GM19372 (cell line): ENCODE measurements around the gene MCHR1.

Source experiments
- ATAC-seq: cut with Tn5 transposase; IDR thresholded peaks from one replicate; pipeline ENCODE4 v1.9.1; 2021; ENCODE audit warnings: mild to moderate bottlenecking, low read depth, moderate library complexity; ENCODE audit not compliant: unreplicated experiment

MCHR1 gene, protein sequence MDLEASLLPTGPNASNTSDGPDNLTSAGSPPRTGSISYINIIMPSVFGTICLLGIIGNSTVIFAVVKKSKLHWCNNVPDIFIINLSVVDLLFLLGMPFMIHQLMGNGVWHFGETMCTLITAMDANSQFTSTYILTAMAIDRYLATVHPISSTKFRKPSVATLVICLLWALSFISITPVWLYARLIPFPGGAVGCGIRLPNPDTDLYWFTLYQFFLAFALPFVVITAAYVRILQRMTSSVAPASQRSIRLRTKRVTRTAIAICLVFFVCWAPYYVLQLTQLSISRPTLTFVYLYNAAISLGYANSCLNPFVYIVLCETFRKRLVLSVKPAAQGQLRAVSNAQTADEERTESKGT

DNA sequence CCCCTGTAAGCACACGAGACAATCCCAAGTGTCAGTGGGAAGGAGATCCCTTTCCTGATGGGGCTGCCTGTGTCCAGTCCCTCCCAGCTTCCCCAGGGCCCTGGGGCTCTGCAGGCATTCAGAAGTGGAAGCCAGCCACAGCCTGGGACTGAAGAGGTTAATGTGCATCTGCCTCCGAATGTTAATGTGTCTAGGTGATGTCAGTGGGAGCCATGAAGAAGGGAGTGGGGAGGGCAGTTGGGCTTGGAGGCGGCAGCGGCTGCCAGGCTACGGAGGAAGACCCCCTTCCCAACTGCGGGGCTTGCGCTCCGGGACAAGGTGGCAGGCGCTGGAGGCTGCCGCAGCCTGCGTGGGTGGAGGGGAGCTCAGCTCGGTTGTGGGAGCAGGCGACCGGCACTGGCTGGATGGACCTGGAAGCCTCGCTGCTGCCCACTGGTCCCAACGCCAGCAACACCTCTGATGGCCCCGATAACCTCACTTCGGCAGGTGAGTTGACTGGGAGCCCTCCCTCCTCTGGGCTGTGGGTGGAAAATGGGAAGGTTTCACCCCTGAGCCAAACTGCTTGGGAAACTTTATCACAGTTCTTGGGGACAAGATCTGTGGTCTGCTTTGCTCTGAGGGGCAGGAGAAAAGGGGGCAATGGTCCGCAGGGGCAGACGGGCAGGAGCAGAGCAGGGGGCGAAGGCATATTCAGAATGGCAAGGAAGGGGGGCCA is at the start of gene MCHR1:
Gene MCHR1 (plus strand): TSS at position 236 of the 715 bp plus-strand sequence. CDS start 169 bp downstream, at position 405.
- ATAC-seq = no peak

DNA sequence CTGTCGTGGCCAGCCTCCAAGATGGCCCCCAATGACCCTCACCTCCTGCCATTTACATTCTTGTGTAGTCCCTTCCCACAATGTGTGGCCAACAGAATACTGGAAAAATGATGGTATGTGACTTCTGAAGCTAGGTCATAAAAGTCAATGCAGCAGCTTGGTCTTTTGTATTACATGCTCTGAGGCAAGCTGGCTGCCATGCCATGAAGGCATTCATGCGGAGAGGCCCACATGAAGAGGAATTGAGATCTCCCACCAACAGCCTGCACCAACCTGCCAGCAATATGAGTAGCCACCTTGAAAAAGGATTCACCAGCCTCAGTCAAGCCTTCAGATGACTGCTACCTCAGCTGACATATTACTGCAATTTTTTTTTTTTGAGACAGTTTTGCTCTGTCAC is 47.4 kb upstream of the MCHR1 start:
- no peak for ATAC-seq

DNA sequence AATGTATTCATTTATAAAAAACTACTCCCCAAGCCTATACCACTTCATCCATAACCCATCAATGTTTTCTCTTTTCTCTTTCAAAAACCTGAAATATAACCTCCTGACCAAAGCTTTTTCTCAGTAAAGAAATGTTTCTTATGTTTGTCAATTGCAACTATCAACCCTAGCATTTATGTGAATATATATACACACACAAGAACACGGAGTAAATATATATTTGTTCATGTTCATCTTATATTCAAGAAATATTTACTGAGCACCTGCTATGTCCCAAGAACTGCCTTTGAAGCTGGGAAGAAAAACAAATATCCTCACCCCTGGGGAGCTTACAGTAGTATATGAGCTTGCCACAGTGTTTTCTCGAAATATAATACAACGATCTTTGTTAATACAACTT is 46.2 kb upstream of the MCHR1 start:
- ATAC-seq = no peak

DNA sequence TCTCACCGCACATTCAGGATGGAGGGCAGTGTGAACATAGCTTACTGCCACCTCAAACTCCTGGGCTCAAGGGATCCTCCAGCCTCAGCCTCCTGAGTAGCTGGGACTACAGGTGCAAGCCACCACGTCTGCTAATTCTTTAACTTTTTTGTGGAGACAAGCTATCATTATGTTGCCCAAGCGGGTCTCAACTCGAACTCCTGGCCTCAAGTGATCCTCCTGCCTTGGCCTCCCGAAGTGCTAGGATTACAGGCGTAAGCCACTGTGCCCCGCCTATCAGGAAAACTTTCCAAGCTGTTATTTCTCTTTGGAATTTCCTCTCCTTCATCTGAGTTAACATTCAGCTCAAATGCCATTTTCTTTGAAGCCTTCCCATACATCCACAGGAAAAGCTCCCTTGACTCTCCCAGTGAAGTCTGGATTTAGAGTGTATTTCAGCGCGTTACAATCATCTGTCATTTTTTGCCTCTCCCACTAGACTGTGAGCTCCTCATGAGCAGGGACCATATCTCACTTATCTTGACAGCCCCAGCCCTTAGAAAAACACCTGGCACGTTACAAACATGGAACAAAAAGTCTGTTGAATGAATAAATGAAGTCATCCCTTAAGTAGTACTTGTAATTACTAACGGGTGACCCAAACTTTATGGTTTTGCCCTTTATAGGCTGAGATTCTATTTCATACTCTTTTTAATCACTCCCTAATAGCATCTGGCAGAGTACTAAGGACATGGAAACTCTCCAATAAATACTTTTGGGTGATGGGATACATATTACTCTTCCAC is 45.0 kb upstream of the MCHR1 start:
- no peak for ATAC-seq

DNA sequence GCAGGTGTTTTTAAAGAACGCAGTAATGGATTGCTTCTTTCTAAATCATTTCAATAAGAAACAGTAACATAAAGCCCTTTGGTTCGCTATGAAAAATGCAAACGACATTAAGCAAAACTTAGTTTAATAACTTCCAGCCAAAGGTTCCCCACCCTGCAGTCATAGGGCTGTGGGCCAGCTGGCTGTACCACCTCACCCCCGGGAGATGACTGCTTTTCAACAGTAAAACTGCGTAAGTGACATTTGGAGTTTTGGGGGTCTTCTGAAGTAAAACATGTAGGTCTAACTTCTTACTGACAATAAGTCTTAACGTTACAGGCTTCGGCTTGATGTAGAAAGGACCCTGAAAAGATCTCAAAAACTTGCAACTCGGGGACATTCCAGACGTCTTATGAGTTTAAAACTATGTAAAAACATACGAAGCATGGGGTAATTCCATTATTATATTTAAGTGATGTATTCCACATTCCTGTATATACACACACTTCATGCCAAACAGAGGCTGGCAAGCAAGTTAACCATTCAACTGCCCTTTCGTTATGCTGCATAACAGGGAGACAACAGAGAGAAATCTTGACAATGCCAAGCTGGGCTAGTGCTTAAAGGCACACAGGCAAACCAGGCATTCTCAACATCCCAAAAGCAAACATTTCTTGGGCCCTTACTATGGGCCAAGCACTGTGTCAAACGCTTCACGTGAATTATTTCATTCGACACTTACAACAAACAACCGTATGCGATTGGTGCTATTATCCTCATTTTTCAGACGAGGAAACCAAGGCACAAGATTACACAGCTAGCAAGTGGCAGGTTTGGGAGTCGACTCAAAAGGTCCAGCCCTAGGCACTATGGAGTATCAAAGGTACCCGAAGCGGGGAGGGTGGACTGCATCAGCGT is 44.0 kb upstream of the MCHR1 start:
- no peak for ATAC-seq

DNA sequence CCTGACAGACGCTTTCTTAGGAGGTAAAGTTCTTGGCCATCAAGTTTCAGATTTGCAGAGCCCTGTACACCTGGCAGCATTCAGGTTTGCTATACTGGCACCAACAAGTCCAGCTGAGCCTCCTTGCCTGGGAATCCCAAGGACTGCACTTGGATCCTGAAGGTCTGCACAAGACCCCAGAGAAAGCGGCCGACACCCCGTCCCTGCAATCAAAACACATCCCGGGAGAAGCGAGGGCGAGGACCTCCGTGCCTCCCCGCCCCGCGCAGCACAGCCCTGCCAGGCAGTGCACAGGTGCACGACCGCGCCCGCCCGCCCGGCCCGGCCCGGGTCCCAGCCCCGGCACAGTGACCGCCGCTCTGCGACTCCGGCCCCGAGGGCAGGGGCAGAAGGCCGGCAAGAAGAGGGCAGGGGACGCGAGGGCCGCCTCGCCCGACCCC is 43.3 kb upstream of the MCHR1 start:
- ATAC-seq = peak; percentile 4

DNA sequence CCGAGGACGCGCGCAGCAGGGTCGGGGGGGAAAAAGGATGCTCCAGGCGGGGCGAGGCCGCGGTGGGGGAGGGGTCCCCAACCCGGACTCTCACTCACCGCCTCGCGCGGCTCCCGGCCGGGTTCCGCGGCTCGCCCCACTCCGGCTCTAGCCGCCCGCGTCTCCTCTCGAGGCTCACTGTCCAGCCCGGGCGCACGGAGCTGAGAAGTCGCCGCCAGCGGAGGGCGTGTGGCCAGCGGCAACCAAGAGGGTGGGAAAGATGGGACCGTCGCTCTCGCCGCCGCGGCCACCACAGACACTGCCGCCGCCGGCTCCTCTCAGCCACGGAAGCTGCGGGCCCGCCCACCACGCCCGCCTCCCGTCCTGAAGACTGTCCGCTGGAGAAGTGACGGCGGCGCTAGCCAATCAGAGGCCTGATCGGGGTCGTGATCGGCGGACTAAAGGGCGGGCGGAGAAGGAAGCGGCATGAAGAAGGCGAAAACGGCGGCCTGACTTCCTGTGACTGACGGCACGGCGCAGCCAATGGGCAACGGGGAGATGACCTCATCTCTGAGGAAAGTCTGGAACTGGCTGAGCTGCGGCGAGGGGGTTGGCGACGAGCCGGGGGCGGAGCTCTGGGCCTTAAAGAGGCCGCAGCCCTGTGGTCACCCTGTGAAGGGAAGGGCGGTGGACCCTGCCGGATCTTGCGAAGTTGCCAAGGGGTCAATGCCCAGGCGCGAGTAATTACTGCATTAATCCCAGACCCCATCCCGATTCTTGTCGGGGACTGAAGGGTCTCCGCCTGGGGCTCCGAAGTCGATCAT is 42.7 kb upstream of the MCHR1 start, which contains the start of gene MRTFA:
Gene MRTFA (minus strand): TSS at position 340 of the 803 bp plus-strand sequence.
- peak; percentile 93 for ATAC-seq

DNA sequence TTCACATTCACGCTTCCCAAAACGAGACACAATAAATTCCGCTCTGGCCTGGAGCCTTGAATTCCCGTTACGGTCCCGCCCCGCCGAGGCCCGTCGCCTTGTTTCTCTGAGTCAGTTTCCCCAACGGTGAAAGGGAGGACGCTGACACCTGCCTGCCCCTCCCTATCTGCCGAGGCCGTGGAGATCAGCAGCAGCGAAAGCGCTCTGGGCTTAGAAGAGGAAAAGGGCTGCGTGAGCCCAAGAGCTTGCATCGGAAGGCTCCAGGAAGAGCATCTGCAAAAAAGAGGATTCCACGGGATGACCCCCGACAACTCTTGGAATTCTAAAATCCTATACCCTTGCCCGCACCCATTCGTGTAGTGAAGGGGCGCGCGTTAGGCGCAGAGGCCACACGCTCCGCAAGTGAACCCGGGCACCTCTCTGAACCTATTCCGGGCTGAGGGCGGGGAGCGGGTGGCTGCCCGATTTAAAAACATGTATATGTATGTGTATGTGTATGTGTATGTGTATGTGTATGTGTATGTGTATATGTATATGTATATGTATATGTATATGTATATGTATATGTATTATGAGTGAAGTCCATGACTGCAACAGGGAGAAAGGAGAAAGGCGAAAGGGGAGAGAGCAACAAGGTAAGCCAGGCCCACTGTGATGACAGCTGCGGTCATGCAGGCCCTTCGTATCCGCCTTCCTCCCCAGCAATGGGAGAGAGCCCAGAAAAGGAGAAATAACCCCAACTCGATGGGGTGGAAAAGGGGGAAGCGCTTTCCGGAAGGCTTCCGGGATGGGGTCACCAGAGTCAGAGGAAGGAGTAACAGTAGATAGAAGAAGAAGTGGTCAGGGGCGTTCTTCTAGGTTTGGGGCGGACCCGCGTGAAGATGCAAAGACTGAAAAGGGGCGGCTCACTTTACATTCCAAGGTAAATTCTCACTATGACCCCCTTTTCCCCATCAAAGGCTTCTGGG is 41.8 kb upstream of the MCHR1 start:
- ATAC-seq = no peak

DNA sequence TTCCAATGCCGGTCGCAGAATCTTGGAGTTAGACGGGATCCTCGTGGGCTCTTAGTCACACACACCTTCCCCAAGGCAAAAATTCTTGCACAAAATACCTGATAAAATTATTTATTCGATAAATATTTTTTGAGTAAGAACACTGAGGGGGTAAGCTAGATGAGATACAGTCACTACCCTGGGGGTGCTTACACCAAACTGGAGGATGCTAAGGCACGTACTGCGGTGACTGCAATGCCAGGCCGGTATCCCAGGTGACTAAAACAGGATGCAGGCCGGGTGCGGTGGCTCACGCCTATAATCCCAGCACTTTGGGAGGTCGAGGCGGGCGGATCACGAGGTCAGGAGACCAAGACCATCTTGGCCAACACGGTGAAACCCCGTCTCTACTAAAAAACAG is 41.0 kb upstream of the MCHR1 start:
- no peak for ATAC-seq

DNA sequence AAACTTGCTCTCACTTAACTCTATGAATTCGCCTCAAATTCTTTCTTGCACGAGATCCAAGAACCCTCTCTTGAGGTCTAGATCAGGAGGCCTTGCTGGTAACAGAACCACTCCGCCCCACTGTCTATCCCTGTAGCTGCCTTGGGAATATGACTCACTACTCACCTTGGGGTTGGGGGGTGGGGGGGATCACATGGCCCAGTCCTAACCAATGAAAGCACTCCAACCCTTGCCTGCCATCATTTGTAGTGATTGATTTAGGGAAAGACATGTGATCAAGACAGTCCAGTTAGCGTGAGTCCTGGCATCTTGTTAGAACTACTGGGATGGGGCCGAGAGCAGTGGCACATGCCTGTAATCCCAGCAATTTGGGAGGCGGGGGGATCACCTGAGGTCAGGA is 38.0 kb upstream of the MCHR1 start:
- no peak for ATAC-seq

DNA sequence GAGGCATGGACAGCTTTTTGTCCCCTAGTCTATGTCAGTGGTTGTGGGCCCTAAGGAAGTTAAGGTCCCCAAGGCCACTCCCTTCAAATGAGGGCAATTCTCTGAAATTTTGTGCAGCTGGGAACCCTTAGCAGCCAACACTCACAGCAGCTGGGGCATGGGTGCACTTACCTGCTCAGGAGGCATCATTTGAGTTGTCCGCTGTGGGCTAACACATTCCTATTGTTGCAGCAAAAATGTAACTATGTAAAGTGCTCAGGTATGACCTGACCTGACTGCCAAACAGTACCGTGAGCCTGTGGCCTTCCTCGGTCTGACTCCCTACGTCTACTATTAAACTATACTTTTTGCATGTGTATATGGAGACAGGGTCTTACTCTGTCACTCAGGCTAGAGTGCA is 37.0 kb upstream of the MCHR1 start:
- ATAC-seq = no peak

DNA sequence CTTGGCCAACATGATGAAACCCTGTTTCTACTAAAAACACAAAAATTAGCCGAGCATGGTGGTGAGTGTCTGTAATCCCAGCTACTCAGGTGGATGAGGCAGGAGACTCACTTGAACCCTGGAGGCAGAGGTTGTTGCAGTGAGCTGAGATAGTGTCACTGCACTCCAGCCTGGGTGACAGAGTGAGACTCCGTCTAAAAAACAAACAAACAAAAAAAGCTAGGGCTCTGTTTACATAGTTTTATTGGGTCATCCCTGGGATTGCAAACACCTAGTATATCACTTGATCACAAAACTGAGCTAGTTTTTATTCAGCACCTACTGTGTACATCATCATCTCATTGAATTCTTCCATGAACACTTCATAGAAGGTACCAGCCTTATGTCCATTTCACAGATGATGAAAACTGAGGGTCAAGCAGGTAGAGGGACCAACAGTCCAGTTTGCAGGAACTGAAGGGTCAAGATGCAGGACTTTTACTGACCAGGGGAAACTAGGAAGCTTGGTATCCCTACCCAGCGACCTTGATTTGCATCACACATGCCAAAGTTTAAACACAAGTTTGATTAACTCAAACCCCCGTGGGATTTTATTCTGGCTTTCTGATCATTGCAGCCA is 33.6 kb upstream of the MCHR1 start:
- no peak for ATAC-seq

DNA sequence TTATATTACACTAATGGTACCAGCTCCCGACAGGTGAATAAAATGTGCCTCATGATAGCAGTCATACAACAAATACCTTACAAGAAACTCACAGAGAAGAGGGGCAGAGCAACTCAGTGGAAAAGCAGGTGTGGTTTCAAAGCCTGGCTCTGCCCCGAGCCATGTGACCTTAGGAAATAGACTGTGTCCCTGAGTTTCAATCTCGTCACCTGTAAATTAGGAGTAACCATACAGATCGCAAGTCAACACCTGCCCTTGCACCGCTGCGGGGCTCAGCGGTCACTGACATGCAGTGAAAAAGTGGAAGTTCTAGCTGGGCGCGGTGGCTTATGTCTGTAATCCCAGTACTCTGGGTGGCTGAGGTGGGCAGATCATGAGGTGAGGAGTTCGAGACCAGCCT is 30.9 kb upstream of the MCHR1 start:
- no peak for ATAC-seq

DNA sequence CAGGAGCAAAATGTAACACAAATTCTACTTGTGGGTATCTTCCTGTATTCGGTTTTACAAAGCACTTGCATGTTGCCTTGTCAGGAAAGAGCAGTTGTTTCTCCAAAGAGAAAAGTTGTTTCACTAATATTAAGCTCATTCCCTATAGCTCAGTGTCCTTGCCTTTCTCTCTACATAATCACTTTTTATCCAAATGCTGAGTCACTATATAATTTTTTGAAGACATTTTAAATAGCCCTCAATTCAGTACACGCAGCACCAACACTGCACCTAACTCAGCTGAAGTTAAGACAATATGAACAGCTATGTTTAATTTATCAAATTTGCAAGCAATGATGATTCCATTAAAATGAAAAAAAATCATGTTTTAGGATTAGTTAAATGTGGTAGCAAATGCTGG is 28.2 kb upstream of the MCHR1 start:
- no peak for ATAC-seq

DNA sequence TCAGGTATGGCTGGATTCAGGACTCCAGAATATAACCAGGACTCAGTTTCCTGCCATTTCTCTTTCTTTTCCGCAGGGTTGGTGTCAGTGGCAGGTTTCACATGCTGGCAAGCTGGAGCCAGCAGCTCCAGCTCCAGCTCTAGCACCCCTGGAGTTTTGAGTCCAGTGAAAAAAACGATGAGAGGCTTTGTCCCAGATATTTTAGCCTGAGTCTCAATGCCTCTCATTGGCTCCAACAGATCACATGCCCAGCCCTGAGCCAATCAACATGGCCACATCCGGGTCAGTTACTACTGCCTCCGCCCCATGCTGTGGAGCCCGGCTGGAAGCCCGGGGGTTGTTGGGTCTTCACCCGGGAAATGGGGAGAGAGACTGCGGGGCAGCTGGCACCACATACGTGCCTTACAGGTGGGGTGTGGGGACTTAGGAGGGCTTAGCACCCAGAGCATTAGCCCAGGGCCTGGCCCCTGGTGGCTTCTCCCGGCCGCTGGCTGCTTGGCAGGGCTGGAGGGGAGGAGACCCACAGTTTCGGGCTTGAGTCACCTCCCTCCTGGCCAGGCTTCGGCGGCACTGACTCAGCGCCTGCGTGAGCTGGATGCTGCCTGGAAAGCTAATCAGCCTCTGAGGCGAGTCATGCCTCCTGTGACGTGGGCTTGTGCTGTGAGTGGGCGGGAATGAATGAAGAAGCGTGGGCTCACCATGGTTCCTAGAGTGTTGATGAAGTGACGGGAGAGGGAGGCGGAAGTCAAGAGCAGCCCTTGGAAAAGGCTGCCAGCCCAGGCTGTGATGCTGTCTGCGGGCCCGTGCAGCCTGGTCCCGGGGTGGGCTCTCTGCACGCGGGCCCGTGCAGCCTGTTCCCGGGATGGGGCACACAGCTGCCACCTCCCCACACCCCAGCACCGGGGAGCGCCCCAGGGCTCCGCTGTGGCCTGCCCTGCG is 27.5 kb upstream of the MCHR1 start:
- ATAC-seq = no peak

DNA sequence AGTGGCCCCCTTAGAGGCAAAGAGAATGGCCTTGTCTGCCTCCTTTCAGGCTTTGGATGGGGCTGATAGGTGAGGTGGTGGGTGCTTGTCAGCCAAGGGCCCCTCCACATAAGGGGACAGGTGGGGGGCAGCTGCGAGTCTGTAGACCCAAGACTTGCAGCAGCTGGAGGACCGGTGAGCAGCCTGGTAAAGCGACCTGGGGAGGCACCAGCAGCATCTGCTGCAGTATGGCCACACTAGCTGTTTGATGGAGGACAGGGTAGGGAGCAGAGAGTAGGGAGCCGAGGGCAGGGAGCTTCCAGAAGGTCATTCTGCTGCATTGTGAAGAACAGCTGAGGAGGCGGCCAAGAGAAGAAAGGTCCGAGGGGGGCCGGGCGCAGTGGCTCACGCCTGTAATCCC is 25.9 kb upstream of the MCHR1 start:
- no peak for ATAC-seq
